GM21367 (cell line): Measurements from ENCODE around the gene ITPK1.

Experiments
- ATAC-seq: cut with Tn5 transposase; IDR thresholded peaks from one replicate; pipeline ENCODE4 v1.9.1; 2021; ENCODE audit not compliant: unreplicated experiment

ITPK1 gene

DNA sequence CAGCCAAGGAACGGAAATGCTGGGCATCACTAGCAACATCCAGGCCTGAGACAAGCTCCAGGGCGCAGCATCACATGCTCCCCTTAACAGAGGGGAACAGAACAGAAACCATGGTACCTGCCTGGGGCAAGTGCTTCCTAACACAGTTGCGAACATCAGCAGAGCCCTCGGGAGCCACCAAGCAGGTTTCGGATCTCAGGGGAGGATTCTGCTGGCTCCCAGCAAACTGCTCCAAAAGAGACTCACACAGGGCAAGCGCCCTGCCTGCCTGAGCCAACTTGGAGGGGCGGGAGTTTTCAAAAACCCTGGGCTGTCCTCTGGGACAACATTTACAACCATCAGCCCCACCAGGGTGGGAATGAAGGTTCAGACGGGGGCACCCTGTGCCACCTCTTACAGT is 173.1 kb downstream of the ITPK1 start:
- no peak for ATAC-seq

DNA sequence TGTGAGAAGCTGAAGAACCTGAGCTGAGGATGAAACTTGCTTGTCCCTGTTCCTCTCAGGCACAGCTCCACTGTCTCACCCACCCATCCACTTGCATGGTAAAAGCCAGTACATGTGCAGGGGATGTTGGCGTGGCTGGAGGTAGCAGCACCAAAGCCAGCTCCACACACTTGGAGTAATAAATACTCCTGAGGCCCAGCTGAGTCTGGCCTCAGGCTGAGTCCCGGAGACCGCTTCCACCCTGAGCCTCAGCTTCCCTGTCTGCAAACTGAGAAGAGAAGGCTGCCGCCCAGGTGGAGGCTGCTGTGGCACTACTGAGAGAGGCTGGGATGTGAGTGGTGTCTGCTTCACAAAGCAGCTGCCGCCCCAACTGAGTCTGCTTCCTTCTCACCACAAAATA is 173.6 kb downstream of the ITPK1 start:
- ATAC-seq = no peak

DNA sequence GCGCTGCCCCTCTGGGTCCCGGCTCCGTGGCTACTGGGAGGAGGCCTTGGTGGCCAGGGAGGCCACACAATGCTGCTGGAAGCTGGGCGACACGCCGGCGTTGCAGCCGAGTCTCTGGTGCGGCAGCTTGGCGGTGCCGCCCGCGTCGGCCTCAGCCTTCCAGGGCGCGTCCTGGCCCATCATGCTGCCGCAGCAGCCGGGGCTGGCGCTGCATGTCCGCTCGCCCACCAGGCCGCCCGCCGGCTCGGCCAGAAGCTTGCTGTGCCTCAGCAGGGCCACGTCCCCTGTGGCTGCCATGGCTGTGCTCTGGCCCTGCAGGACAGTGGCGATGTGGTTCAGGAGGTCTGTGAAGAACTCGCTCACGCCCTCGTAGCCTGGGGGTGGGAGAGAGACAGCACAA is 174.2 kb downstream of the ITPK1 start:
- no peak for ATAC-seq

DNA sequence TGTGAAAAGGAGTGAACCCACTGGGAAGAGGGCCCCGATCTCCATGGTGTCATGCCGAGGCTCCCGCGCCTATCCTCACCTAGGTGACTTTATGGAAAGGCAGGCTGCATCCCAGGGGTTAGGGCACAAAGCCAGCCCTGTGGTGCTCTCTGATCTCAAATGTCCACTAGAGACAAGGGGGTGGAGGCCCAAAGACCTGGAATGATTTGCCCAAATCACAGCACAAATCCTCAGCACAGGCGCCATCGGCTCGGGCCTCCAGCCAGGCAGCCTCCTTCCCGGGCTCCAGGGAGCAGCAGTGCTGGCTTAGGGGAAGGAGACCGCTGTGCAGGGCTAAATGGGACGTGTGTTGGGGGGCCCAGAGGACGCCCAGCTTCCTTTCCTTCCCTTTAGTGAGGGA is 175.2 kb downstream of the ITPK1 start:
- ATAC-seq = no peak

DNA sequence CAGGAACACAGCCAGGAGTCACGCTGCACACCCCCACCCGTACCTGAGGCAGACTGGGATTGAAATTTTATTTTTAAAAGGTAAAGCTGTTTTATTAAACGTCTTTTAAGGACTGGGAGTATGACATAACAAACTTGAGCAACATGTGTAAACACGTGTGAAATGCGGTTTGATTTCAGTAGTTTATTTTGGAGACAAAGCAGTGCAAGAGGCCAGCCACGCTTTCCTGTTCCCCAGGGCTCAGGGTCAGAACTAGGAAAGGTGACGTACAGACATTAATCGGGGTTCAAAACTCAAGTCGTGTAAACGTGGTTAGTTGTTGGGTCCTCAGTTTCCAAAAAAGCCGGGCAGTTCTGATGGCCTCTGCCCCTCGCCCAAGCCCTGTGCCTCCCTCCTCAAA is 176.0 kb downstream of the ITPK1 start:
- ATAC-seq = no peak

DNA sequence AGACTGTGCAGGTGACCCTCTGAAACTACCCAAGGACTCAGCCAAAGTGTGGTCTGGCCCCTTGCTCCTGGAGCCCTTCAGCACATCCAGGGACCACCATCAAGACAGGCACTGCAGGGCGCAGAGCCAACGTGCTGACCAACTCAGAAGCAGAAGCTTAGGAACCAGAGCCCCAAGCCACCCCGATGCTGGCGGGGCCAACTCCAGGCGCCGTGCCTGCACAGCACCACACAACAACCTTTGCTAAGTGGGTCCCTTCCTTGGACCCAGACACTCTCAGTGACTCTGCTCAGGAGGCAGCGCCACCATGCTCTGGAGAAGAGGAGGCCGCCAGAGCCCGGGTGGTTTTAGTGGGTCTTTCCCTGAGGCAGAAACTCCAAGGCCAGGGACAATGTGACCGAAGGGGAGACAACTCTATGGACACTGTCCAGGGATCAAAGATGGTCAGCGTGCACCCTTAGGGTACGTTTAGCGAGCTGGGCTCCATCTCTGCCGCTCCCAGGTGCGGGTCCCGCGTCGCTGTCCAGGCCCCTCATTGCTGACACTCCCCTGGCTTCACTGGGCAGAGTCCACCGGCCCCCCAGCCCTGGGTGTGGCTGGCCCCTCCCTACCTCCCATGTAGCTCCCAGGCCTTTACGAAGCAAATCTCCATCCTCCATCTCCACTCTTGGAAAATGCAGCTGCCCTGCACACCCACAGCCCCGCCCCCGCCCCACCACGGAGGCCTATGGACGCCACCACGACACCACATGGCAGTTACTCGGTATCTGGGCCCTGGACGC is 176.6 kb downstream of the ITPK1 start:
- ATAC-seq = no peak

DNA sequence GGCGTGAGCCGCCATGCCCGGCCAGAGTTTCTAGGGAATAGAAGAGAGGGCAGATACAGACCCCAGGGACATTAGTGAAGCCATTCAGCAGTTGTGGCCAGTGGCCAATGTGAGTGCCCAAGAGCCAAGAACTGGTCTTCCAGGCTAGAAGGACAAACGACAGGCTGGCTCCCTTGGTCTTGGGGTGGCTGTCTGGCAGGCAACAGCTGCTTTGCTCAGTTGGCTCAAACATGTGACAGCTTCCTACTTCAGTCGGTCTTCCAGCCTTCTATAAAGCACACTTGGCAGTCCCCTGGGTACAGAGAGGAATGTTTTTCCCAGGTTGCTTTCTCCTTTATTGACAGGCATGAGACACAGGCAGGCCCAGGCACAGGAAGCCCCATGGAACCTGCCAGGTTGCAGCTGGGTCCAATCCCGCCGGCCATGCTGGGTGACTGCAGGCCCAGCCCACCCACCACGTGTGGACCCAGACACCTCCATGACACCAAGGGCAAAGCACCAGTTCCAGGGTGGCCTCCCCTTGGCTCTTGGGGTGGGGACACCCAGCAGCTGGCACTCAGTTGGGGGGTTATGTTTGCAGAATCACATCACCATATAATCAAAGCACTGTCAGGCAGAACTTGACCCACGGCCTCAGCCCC is 177.4 kb downstream of the ITPK1 start:
- no peak for ATAC-seq

DNA sequence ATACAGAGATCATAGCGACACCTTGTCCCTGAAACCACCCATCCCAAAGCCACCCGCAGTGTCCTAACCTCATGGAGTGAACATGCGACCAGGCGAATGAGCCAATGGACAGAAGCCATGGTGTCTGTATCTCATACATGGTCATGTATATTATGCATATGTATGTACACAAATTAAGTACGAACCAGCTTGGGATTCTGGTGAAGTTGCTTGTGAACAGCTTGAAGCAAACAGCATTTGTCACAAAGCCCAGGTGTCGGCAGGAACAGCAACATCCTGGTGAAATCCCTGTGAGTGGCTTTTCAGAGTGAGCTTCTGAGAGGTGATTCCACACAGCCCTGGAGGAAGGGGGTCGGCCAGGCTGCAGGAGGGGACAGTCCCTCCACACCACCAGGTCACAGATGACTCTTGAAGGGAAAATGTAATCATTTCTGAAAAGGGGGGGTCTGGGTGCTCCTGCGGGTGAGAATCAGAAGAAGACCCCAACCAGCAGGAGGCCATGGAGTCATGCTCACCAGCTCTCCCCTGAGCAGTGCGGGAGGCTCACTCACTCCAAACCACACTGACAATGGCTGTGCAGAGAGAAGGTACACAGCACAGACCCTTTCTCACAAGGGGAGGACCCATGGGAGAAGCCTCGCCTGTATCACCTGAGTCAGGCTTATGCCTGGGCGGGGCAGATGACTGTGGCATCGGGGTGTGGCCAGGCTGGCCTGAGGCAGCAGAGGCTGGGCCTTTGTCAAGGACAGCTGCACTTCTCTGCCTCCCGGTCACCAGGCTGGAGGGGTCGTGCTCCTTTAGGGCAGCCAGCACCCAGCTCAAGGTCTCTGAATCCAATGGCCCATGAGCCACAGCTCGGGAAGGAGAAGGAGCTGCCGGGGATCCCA is 178.4 kb downstream of the ITPK1 start:
- no peak for ATAC-seq

DNA sequence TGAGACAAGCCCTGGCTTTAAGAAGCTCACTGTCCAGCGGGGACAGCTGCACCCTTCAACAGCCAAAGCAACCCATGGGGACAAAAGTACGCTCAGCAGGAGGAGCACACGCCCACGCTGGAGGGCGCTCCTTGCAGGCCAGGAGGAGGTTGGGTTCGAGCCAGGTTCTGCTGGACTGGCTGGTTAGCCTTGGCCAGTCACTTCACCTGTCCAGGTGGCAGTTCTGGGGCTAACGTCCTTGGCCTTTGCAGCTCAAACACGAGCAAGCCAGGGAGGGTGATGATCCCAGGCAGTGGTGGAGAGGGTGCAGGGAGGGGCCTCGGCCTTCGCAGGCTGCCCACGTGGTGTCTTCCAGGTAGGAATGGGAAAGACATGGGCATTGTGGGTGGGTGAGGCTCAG is 179.6 kb downstream of the ITPK1 start:
- ATAC-seq = no peak

DNA sequence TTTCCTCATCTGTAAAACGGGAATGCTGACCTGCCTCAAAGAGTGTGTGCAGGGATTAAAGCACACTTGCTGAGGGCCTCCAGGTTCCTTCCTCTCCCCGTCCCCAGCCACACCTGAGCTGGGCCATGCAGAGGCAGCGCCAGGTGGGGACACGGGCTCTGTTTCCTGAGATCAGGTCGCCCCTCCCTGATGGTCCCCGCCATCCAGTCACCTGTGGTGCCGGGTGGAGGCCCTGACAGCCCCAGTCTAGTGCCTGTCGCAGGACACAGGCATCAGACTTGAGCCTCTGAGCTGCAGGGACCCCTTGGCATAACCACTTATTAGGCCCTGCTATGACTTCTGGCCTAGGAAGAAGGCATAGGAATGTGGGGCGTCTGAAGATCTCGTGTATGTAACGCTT is 180.3 kb downstream of the ITPK1 start:
- no peak for ATAC-seq

DNA sequence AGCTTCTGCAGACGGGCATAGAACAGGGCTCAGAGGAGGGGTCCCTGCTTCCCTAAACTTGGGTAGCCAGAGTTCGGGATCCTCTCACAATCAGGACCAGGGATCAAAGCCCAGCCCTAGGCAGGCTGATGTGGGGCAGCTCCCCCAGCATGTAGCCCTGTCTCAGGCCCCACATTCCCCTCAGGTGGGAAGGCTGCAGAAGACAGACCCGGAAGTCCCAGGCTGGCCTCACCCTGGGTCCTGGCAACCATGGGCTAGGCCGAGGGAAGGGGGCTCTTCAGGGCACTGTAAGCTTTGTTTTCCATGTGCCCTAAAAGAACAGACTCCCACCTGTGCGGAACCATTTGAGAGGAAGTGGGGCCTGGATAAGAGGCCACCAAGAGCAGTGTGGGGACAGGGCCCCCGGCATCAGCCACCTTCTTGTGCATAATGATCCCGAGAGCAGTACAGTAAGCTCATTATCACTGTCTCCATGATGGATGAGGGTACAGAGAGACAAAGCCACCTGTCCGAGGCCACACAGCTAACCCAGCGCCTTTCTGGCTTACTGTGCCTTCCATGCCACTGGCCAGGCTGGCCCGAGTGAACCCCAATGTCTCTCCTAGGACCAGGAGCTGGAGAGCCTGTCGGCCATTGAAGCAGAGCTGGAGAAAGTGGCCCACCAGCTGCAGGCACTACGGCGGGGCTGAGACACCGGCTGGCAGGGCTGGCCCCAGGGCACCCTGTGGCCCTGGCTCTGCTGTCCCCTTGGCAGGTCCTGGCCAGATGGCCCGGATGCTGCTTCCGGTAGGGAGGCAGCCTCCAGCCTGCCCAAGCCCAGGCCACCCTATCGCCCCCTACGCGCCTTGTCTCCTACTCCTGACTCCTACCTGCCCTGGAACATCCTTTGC is 181.3 kb downstream of the ITPK1 start:
- ATAC-seq = no peak

DNA sequence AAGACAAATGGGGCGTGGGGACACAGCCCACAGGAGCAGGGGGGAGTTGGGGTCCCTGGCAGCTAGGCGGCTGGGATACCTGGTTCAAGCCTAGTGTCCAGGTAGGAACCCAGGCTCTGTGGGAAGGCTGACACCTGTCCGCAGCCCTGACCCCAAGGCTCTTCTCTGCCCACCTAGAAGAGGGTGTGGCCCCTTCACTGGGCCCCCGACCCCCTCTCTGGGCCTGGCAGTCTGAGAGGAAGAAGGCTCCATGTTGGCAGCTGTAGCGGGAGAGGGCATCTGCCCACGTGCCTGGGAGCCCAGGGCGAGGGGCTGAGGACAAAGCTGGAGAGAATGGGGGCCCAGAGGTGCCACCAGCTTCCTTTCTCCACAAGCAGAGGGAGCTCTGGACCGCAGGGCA is 182.2 kb downstream of the ITPK1 start:
- no peak for ATAC-seq

DNA sequence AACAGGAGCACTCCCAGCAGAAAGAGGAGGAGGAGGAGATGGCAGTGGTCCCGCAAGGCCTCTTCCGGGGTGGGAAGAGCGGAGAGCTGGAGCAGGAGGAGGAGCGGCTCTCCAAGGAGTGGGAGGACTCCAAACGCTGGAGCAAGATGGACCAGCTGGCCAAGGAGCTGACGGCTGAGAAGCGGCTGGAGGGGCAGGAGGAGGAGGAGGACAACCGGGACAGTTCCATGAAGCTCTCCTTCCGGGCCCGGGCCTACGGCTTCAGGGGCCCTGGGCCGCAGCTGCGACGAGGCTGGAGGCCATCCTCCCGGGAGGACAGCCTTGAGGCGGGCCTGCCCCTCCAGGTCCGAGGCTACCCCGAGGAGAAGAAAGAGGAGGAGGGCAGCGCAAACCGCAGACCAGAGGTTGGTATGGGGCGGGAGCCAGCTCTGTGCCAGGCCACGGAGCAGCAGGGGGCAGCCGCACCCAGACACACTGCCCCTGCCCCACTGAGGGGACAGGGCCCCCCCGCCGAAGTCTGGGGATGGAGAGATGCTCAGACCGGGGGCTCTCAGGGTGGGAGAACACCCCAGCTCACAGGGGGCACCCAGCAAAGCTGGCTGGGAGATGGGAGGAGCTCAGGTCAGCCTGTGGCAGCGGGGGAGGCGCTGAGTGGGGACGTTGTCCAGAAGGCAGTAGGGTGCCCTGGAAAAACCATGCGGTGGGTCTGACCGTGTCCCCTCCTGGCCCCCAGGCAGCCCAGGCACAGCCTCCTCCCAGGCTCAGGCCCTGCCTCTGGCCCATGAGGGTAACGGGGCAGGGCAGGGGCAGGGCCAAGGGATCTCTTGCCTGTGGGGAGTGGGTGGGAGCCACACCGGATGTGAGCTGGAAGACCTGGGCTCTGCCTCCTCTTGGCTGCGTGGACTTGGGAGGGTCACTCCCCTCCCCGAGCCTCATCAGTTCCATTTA is 183.0 kb downstream of the ITPK1 start:
- ATAC-seq = no peak

DNA sequence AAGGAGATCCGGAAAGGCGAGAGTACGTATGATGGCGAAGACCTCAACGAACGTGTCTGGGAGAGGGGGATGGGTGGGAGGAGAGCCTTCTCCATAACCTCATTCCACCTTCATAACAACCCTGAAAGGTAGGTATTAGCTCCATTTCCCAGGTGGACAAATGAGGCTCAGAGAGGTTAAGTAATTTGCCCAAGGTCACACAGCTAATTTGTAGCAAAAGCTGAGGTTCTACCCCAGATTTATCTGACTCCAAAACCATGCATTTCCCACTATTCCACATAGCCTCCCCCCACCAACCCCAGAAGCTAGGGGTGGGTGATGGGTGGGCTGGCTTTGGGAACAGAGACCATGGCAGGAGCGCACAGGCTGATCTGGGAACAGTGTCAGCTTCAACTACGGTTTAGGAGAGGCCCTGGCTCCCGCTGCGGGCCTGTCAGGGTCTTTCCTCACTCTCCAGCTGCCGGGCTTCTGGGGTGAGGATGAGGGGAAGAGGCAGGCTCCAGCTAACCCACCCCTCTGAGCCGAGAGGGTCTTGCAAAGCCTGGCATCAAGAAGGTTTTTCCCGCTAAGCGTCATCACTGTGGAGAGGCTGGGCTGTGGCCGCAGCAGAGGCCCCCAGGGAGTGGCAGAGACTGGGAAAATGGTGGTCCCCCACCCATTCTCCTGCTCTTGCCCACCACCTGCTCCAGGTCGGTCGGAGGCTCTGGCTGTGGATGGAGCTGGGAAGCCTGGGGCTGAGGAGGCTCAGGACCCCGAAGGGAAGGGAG is 183.9 kb downstream of the ITPK1 start:
- no peak for ATAC-seq

DNA sequence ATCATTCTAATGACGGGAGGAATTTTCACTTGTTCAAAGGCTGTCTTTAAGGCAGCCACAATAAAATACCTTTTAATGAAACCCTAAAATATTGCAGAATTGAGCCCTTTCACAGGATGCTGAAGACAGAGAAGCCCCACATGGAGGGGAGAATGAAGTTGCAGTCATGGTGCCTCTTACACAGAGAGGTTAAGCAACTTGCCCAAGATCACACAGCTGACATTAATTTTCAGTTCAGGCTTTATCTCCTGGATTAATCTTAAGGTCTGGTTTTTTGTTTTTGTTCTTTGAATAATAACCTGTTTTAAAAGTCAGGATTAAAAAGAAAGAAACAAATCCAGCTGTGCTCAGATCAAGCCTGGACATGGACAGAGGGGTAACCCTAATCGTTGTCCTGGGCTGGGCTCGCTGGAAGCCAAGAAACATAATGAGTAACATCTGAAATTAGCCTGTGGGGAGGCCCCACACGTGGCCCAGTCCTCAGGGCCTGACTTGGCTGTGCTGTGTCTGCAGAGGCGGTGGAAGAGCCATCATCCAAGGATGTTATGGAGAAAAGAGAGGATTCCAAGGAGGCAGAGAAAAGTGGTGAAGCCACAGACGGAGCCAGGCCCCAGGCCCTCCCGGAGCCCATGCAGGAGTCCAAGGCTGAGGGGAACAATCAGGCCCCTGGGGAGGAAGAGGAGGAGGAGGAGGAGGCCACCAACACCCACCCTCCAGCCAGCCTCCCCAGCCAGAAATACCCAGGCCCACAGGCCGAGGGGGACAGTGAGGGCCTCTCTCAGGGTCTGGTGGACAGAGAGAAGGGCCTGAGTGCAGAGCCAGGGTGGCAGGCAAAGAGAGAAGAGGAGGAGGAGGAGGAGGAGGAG is 184.8 kb downstream of the ITPK1 start:
- no peak for ATAC-seq

DNA sequence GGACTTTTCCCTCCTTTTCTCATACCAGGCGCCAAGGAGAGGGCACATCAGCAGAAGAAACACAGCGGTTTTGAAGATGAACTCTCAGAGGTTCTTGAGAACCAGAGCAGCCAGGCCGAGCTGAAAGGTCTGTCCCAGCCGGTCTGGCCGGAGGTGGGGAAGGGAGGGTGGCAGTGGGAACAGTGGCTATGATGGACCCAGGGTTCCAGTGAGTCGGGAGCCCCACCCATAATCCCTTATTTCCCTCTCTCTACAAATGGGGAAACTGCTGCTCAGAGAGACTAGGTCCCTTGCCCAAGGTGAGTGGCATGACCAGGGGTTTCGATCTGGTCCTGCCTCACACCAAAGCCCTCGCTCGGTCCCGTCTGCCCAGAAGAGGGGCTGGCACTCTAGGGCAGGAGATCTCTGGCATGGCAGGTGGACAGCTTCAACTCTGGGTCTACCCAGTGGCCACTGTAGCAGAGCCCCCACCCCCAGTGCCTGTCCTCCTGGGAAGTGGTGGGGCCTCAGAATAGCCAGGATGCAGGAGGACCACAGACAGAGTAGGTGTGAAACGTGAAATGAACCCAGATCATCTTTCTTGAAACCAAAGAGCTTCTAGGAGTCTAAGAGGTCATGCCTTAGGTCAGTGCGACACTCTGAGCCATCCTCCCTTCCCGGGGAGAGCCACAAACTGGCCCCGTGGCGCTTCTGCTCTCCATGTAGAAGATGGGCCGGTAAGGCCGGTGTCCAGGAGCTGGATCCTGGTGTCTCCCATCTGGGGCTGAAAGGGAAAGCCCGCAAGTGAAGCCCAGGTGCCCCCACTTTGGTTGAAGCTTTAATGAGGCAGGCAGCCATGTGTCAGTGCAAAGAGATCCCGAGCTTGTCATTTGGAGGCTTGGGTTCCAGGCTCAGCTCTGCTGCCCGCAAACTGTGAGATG is 185.8 kb downstream of the ITPK1 start:
- ATAC-seq = no peak
